ENCODE measurements around the gene CRIP2. TPM values are rescaled to one million over a fixed set of nuclear protein-coding genes. Genes with fewer than 3 reads are reported as not detected.

Gene CRIP2
- total and polyA plus RNA-seq, 7 experiments from 2014 or later: 0.65 to 180 (median 21.1) TPM

DNA sequence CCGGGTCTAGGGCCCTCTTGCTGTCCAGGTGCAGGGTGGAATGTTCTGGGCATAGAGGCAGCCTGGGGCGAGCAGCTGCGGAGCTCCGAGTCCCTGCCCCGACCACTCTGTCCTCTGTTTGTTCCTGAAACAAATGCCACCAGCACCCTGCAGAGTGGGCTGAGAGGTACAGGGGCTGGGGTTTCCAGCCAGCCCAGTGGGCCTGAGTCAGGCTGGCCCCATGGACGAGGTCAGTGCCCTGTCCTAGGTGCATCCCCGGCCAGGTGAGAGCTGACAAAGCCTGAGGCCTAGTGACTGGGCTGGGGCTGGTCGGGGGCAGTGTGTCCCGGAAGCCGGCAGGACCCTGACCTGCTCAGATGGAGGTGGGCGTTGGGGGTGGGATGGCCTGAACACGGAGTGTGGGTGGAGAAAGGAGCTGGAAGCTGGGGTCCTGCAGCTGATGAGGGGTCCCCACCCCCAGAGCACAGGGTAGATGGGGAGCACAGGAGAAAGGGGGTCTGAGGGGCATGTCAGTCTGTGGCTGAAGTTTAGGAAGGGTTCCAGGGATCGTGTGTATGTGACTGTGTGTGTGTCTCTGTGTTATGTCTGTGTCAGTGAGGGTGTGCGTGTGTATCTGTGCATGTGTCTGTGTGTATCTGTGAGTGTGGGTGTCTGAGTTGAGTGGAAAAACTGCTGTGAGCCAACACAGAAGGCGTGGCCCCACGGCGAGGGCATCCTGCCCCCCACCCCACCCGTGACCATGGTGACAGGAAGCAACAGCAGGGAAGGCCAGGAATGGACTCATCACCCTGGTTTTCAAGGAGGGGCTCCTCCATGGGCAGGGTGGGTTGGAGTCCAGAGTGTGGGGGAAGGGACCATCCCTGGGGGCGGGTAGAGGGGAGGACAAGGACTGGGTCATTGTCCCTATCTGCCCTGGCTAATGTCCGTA, 9.7 kb downstream of the CRIP2 start:
- POLR2A ChIA-PET: interaction anchor here (1.0 kb wide), 1 partner anchor 14 kb away, joined by 4 read pairs; no protein-coding TSS in a partner anchor
- no peak for ATAC-seq

DNA sequence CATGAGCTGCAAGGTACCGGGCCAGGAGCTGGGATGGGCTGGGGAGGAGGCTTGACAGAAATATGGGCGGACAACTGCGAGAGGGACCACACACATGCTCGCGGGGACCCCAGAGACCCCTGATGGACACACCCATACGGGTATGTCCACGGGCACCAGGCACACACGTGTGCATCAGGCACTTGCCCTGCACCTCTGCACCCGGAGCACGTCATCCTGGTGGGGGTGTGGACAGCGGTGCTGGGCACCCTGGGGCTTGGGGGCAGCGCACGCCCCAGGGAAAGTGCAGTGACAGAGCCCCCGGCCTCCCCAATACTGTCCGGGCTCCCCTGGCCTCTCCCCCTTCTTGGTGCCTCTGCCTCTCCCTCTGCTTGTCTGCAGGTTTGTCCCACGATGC, 10.4 kb downstream of the CRIP2 start:
- DNase-seq: peak in 2 of 9 donors; percentile 25 to 30
- peaks cover 25 to 59% (median 50%) of the 10 kb centered on the region in 7 donors for H3K4me1 Mint-ChIP-seq
- H3K9me3 Mint-ChIP-seq: peaks cover 0 to 6% (median 0%) of the 10 kb centered on the region in 11 donors
- no peaks in the 10 kb centered on the region for H3K9me3 ChIP-seq (ENCODE audit: control insufficient read depth in 2 of 3, low read length in 3 of 3)
- H3K4me3 ChIP-seq (ENCODE audit: low read length): no peak overlapping the region
- intact Hi-C loops (cut with micrococcal nuclease): no loop called here
- H3K4me3 Mint-ChIP-seq: peak overlapping the region in 6 of 10 donors; percentile 25 to 89 (median 60)
- peaks cover 0 to 2% (median 0%) of the 10 kb centered on the region in 5 donors for H3K36me3 Mint-ChIP-seq
- H3K36me3 ChIP-seq (ENCODE audit: control insufficient read depth in 2 of 3, insufficient read depth in 3 of 3, low read length in 3 of 3): no peaks in the 10 kb centered on the region
- peak overlapping the region; percentile 91 to 100 (median 98) for H3K27ac Mint-ChIP-seq
- H3K27me3 ChIP-seq (ENCODE audit: control insufficient read depth in 2 of 2, insufficient read depth in 2 of 2, low read length in 2 of 2): no peaks in the 10 kb centered on the region
- peaks cover 0 to 11% (median 0%) of the 10 kb centered on the region in 5 donors for H3K27me3 Mint-ChIP-seq
- H3K4me1 ChIP-seq (ENCODE audit: control insufficient read depth in 2 of 2, insufficient read depth in 2 of 2, low read length in 2 of 2): peaks cover 61 to 76% of the 10 kb centered on the region in 2 donors
- peak overlapping the region; percentile 100 for H3K27ac ChIP-seq (ENCODE audit: low read depth, low read length)
- ChIA-PET POLR2A (no interaction called here), CTCF (no interaction called here)
- no peak for ATAC-seq

More for the DNA sequence above, 9.7 kb downstream of the CRIP2 start:
- Mint-ChIP-seq H3K27me3 (peaks cover 0 to 17% (median 0%) of the 10 kb centered on the region in 5 donors), H3K27ac (peak overlapping the region; percentile 91 to 100 (median 98)), H3K4me3 (peak overlapping the region; percentile 23 to 89 (median 62)), H3K36me3 (peaks cover 0 to 2% (median 0%) of the 10 kb centered on the region in 5 donors), H3K4me1 (peaks cover 27 to 61% (median 46%) of the 10 kb centered on the region in 7 donors), H3K9me3 (peaks cover 0 to 6% (median 0%) of the 10 kb centered on the region in 11 donors)
- peaks cover 58 to 81% of the 10 kb centered on the region in 2 donors for H3K4me1 ChIP-seq (ENCODE audit: control insufficient read depth in 2 of 2, insufficient read depth in 2 of 2, low read length in 2 of 2)
- no peaks in the 10 kb centered on the region for H3K27me3 ChIP-seq (ENCODE audit: control insufficient read depth in 2 of 2, insufficient read depth in 2 of 2, low read length in 2 of 2)
- intact Hi-C loops (cut with micrococcal nuclease): no loop called here
- H3K36me3 ChIP-seq (ENCODE audit: control insufficient read depth in 2 of 3, insufficient read depth in 3 of 3, low read length in 3 of 3): no peaks in the 10 kb centered on the region
- peak overlapping the region; percentile 100 for H3K27ac ChIP-seq (ENCODE audit: low read depth, low read length)
- no peak overlapping the region for H3K4me3 ChIP-seq (ENCODE audit: low read length)
- CTCF ChIA-PET: interaction anchor here (1.0 kb wide), 1 partner anchor 114 kb away, joined by 5 read pairs; no protein-coding TSS in a partner anchor
- H3K9me3 ChIP-seq (ENCODE audit: control insufficient read depth in 2 of 3, low read length in 3 of 3): no peaks in the 10 kb centered on the region
- peak in 7 of 9 donors; percentile 63 to 87 (median 79) for DNase-seq

DNA sequence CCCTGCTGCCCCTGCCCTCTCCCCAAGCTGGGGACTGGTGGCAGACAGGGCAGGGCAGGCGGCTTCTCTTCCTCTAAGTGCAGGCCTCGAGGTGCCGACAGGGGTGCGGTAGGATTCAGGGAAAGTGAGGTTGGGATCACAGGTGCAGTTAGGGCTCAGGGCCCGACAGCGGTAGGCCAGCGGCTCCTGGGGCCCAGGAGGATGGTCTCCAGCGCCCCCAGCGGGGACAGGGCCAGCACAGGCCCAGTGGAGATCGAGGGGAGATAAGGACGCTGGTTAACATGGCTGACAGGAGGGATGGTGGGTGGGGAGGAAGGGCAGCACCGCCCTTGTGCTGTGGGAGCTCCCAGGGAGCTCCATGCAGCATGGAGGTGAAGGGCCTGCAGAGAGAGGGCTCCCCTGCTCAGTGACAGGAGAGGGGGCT, 11.1 kb downstream of the CRIP2 start:
- H3K9me3 ChIP-seq (ENCODE audit: control insufficient read depth in 2 of 3, low read length in 3 of 3): no peaks in the 10 kb centered on the region
- peak in 6 of 9 donors; percentile 39 to 57 (median 50) for DNase-seq
- H3K27me3 ChIP-seq (ENCODE audit: control insufficient read depth in 2 of 2, insufficient read depth in 2 of 2, low read length in 2 of 2): no peaks in the 10 kb centered on the region
- H3K36me3 Mint-ChIP-seq: peaks cover 0 to 2% (median 0%) of the 10 kb centered on the region in 5 donors
- peak overlapping the region; percentile 100 for H3K27ac ChIP-seq (ENCODE audit: low read depth, low read length)
- CTCF ChIA-PET: no interaction called here
- H3K4me1 ChIP-seq (ENCODE audit: control insufficient read depth in 2 of 2, insufficient read depth in 2 of 2, low read length in 2 of 2): peaks cover 53 to 69% of the 10 kb centered on the region in 2 donors
- H3K27me3 Mint-ChIP-seq: peaks cover 0 to 3% (median 0%) of the 10 kb centered on the region in 5 donors
- H3K4me3 ChIP-seq (ENCODE audit: low read length): no peak overlapping the region
- no peak for ATAC-seq
- POLR2A ChIA-PET: interaction anchor here (0.7 to 1.0 kb wide), 3 partner anchors 26 to 185 kb away, joined by 3 to 6 read pairs (median 3); partner anchors contain the start of gene BRF1
- no peaks in the 10 kb centered on the region for H3K36me3 ChIP-seq (ENCODE audit: control insufficient read depth in 2 of 3, insufficient read depth in 3 of 3, low read length in 3 of 3)
- H3K4me1 Mint-ChIP-seq: peaks cover 22 to 52% (median 44%) of the 10 kb centered on the region in 7 donors
- peaks cover 0 to 6% (median 0%) of the 10 kb centered on the region in 11 donors for H3K9me3 Mint-ChIP-seq
- intact Hi-C loops (cut with micrococcal nuclease): no loop called here
- H3K4me3 Mint-ChIP-seq: peak overlapping the region in 9 of 10 donors; percentile 13 to 89 (median 72)
- H3K27ac Mint-ChIP-seq: peak overlapping the region; percentile 78 to 100 (median 98)

DNA sequence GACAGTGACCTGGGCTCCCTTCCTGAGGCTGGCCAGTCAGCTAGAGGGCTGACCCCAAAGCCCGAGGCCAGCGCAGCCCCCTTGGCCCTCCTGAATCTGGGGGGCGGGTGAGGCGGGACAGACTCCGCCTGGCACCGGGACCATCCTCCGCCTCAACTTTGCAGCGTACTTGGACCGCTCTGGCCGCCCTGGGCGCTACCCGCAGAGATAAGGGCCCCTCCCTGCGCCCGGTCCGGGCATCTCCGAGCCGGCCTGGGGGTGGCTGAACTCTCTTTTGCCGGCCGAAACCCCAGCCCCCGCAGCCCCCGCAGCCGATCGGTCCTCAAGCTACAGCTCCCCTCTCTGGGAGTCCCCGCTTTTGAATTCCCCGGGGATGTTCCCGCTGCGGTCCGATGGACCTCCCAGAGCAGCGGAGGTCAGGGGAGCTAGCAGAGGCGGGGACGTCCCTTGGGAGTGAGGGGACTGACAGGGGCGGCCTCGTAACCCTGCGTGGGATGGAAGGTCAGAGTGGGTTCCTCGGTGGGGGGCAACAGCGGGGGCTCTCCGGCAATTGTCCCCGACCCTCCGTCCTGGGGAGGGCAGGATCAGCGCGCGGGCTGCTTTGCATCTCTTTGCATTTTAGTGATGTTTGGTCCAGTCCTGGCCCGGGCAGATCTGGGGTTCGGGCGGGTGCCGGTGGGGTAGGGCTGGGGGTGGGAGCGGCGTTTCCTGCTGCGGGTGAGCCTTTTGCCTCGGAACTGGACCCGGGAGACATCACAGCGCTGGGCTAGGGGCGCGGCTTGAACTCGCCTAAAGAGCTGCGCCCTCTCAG, 11.7 kb downstream of the CRIP2 start, which contains the start of gene CRIP1:
Gene CRIP1, plus strand, starts transcription at position 724 of the 811 bp plus-strand sequence. CDS start 374 bp downstream, outside the sequence.
- intact Hi-C loops (cut with micrococcal nuclease): no loop called here
- H3K4me3 Mint-ChIP-seq: peak within 1 kb of the TSS; percentile 84 to 95 (median 88)
- ChIA-PET CTCF (interaction anchor here (0.5 to 0.9 kb wide), 2 partner anchors 115 to 127 kb away, joined by 3 to 4 read pairs; no protein-coding TSS in a partner anchor), POLR2A (interaction anchor here (0.7 to 1.0 kb wide), 3 partner anchors 25 to 185 kb away, joined by 3 to 6 read pairs (median 3); partner anchors contain the start of gene BRF1)
- Histone ChIP-seq H3K9me3 (ENCODE audit: control insufficient read depth in 2 of 3, low read length in 3 of 3) (no peaks in the 10 kb centered on the region), H3K27ac (ENCODE audit: low read depth, low read length) (peak within 1 kb of the TSS; percentile 100), H3K36me3 (ENCODE audit: control insufficient read depth in 2 of 3, insufficient read depth in 3 of 3, low read length in 3 of 3) (no peaks in the 10 kb centered on the region), H3K4me3 (ENCODE audit: low read length) (peak within 1 kb of the TSS; percentile 85), H3K27me3 (ENCODE audit: control insufficient read depth in 2 of 2, insufficient read depth in 2 of 2, low read length in 2 of 2) (no peaks in the 10 kb centered on the region), H3K4me1 (ENCODE audit: control insufficient read depth in 2 of 2, insufficient read depth in 2 of 2, low read length in 2 of 2) (peaks cover 47 to 63% of the 10 kb centered on the region in 2 donors)
- H3K27me3 Mint-ChIP-seq: no peaks in the 10 kb centered on the region
- ATAC-seq (no peak), DNase-seq (peak in 2 of 9 donors; percentile 15 to 16)
- H3K9me3 Mint-ChIP-seq: peaks cover 0 to 6% (median 0%) of the 10 kb centered on the region in 11 donors
- H3K4me1 Mint-ChIP-seq: peaks cover 22 to 46% (median 38%) of the 10 kb centered on the region in 7 donors
- H3K27ac Mint-ChIP-seq: peak within 1 kb of the TSS; percentile 92 to 100 (median 98)
- H3K36me3 Mint-ChIP-seq: peaks cover 0 to 2% (median 0%) of the 10 kb centered on the region in 5 donors

DNA sequence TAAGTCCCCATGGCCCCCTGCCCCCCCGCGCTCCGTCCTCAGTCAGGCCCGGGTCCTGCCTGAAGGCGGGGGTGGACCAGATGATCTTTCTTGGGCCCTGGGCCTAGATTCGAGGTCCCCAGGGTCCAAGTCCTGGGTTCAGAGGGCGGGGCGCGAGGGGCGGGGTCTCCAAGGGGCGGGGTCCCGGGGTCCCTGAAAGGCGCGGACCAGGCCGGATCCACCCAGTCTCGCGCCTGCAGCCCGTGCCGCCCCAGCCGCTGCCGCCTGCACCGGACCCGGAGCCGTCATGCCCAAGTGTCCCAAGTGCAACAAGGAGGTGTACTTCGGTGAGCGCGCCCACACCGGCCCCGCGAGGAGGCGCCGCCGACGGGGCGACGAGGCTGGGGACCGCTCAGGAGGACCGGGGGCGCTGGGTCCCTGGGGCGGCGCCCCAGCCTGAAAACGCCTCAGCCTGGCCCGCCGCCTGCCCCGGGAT, 12.4 kb downstream of the CRIP2 start:
- peak in 5 of 9 donors; percentile 34 to 68 (median 46) for DNase-seq
- Histone ChIP-seq H3K36me3 (ENCODE audit: control insufficient read depth in 2 of 3, insufficient read depth in 3 of 3, low read length in 3 of 3) (no peaks in the 10 kb centered on the region), H3K4me1 (ENCODE audit: control insufficient read depth in 2 of 2, insufficient read depth in 2 of 2, low read length in 2 of 2) (peaks cover 45 to 60% of the 10 kb centered on the region in 2 donors), H3K9me3 (ENCODE audit: control insufficient read depth in 2 of 3, low read length in 3 of 3) (no peaks in the 10 kb centered on the region), H3K27ac (ENCODE audit: low read depth, low read length) (peak overlapping the region; percentile 100), H3K4me3 (ENCODE audit: low read length) (peak overlapping the region; percentile 85), H3K27me3 (ENCODE audit: control insufficient read depth in 2 of 2, insufficient read depth in 2 of 2, low read length in 2 of 2) (no peaks in the 10 kb centered on the region)
- peaks cover 22 to 46% (median 38%) of the 10 kb centered on the region in 7 donors for H3K4me1 Mint-ChIP-seq
- ChIA-PET POLR2A (interaction anchor here (1.0 kb wide), 1 partner anchor 116 kb away, joined by 3 read pairs; no protein-coding TSS in a partner anchor), CTCF (interaction anchor here (0.5 to 0.9 kb wide), 2 partner anchors 116 to 128 kb away, joined by 3 to 4 read pairs; no protein-coding TSS in a partner anchor)
- intact Hi-C loops (cut with micrococcal nuclease): no loop called here
- no peak for ATAC-seq
- H3K27me3 Mint-ChIP-seq: no peaks in the 10 kb centered on the region
- peaks cover 0 to 2% (median 0%) of the 10 kb centered on the region in 11 donors for H3K9me3 Mint-ChIP-seq
- H3K36me3 Mint-ChIP-seq: peaks cover 0 to 2% (median 0%) of the 10 kb centered on the region in 5 donors
- peak overlapping the region; percentile 92 to 100 (median 97) for H3K27ac Mint-ChIP-seq
- H3K4me3 Mint-ChIP-seq: peak overlapping the region; percentile 84 to 95 (median 88)

Measured in naive thymus-derived CD4-positive, alpha-beta T cell (primary cell).